Uterus (tissue), 2 donors: ENCODE results near the gene PDHB.

ENCODE experiments used
- POLR2A ChIP-seq, 2 donors: fragments of 450-650 bp; IDR thresholded peaks; one replicate each; pipeline ENCODE4 v1.6.1; 2016; ENCODE audit warnings: antibody characterized with exemption in 2 of 2, mild to moderate bottlenecking in 1 of 2, moderate library complexity in 1 of 2
- TF ChIP-seq, protein P1 (sequence below), 4 experiments: fragments of 200-600 bp in 2 of 4; fragments of 450-650 bp in 2 of 4; sonication (generic) in 2 of 4; IDR thresholded peaks; one replicate each; pipeline ENCODE4 v1.5.1; 2016 to 2019; ENCODE audit warnings: antibody characterized with exemption in 4 of 4, mild to moderate bottlenecking in 2 of 4, moderate library complexity in 1 of 4

DNA sequence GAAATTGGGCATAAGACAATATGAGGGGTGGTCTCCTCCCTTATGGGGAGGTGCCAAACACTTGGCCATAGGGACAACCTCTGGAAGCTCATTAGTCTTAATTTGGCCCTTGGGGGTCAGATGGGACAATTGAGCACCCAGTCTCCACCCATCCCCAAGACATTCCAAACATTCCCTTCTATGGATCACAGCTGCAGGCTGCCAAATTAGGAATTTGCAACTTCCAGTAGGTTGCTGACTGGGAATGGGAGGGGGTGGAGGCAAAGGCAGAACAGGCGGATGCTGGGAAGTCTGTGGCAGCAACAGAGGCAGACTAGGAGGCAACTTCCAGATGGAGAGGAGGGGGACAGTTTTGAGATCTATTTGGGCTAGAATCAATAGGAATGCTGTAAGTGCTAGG lies 1.4 kb upstream of the PDHB start:
- TF ChIP-seq, protein P1, sequence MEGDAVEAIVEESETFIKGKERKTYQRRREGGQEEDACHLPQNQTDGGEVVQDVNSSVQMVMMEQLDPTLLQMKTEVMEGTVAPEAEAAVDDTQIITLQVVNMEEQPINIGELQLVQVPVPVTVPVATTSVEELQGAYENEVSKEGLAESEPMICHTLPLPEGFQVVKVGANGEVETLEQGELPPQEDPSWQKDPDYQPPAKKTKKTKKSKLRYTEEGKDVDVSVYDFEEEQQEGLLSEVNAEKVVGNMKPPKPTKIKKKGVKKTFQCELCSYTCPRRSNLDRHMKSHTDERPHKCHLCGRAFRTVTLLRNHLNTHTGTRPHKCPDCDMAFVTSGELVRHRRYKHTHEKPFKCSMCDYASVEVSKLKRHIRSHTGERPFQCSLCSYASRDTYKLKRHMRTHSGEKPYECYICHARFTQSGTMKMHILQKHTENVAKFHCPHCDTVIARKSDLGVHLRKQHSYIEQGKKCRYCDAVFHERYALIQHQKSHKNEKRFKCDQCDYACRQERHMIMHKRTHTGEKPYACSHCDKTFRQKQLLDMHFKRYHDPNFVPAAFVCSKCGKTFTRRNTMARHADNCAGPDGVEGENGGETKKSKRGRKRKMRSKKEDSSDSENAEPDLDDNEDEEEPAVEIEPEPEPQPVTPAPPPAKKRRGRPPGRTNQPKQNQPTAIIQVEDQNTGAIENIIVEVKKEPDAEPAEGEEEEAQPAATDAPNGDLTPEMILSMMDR (IDR thresholded peaks at IDR 0.05): no peak
- TF ChIP-seq POLR2A (IDR thresholded peaks at IDR 0.05): no peak
